ENCODE results near the gene NOCT. TPM values are rescaled to one million over a fixed set of nuclear protein-coding genes. Genes with fewer than 3 reads are reported as not detected.

Gene NOCT
- total RNA-seq, 1 experiment from 2014 or later = 17.1 TPM

GRCh38 chr4:139038874-139039443, 23.4 kb downstream of the NOCT start:
- Histone ChIP-seq H3K36me3 (ENCODE audit: control insufficient read depth, insufficient read depth, low read length) (peaks cover under 1% of the 10 kb centered on the region; the same call in 1 of the 2 replicates), H3K4me1 (ENCODE audit: control insufficient read depth, insufficient read depth, low read length) (peaks cover under 1% of the 10 kb centered on the region), H3K27me3 (ENCODE audit: control insufficient read depth, insufficient read depth, low read length) (no peaks in the 10 kb centered on the region), H3K4me3 (ENCODE audit: low read depth in 2 of 2, low read length in 2 of 2) (no peak overlapping the region), H3K9me3 (ENCODE audit: control insufficient read depth, insufficient read depth, low read depth, low read length) (no peaks in the 10 kb centered on the region), H3K27ac (ENCODE audit: low read length) (no peak overlapping the region)
- DNase-seq (ENCODE audit: low read depth, low spot score) = no peak
- ATAC-seq = no peak
- intact Hi-C loops (cut with micrococcal nuclease; ENCODE audit: unreplicated experiment) = no loop called here
- in situ Hi-C loops (cut with HindIII; ENCODE audit: low pct_unique_long_range_greater_than_20kb, low sequenced_read_pairs) = no loop called here
- ChIA-PET POLR2A (interaction anchor here (0.7 kb wide), 1 partner anchor 8 kb away, joined by 5 read pairs; no protein-coding TSS in a partner anchor), CTCF (no interaction called here)
- no TSS peak for BruUV-seq (replicated peaks)
- TF ChIP-seq CTCF (IDR thresholded peaks at IDR 0.05) = no peak
- TF ChIP-seq REST (IDR thresholded peaks at IDR 0.05; ENCODE audit: insufficient read depth in 1 of 2, low read depth in 2 of 2, low read length in 1 of 2) = no peak
- TF ChIP-seq SIN3A (IDR thresholded peaks at IDR 0.05; ENCODE audit: borderline replicate concordance, insufficient read depth, low read depth, low read length) = no peak
- TF ChIP-seq POLR2AphosphoS5 (IDR thresholded peaks at IDR 0.05; ENCODE audit: low read depth, low read length) = no peak; the same call in 1 of the 2 replicates
- TF ChIP-seq TCF7L2 (IDR thresholded peaks at IDR 0.05; ENCODE audit: low read depth, low read length) = no peak

- POLR2A ChIA-PET = interaction anchor here (0.6 kb wide), 1 partner anchor 36 kb away, joined by 7 read pairs; no protein-coding TSS in a partner anchor
- no peak for TF ChIP-seq CTCF (IDR thresholded peaks at IDR 0.05)
- TF ChIP-seq SIN3A (IDR thresholded peaks at IDR 0.05; ENCODE audit: borderline replicate concordance, insufficient read depth, low read depth, low read length) = no peak
- DNase-seq (ENCODE audit: low read depth, low spot score) (no peak), ATAC-seq (no peak)
- Histone ChIP-seq H3K4me3 (ENCODE audit: low read depth in 2 of 2, low read length in 2 of 2) (no peak overlapping the region), H3K4me1 (ENCODE audit: control insufficient read depth, insufficient read depth, low read length) (no peaks in the 10 kb centered on the region; the same call in 1 of the 2 replicates), H3K27ac (ENCODE audit: low read length) (no peak overlapping the region), H3K36me3 (ENCODE audit: control insufficient read depth, insufficient read depth, low read length) (peaks cover 6% of the 10 kb centered on the region; the same call in 1 of the 2 replicates), H3K9me3 (ENCODE audit: control insufficient read depth, insufficient read depth, low read depth, low read length) (no peaks in the 10 kb centered on the region), H3K27me3 (ENCODE audit: control insufficient read depth, insufficient read depth, low read length) (no peaks in the 10 kb centered on the region)
- intact Hi-C loops (cut with micrococcal nuclease; ENCODE audit: unreplicated experiment) (no loop called here), in situ Hi-C loops (cut with HindIII; ENCODE audit: low pct_unique_long_range_greater_than_20kb, low sequenced_read_pairs) (no loop called here)
- CTCF ChIA-PET = no interaction called here
- BruUV-seq (replicated peaks) = no TSS peak
Measured at GRCh38 chr4:139042981-139043460, 27.4 kb downstream of the NOCT start.

Measured in Panc1 (cell line).